Measurements from ENCODE around the gene MAB21L4. TPM values are rescaled to one million over a fixed set of nuclear protein-coding genes. Genes with fewer than 3 reads are reported as not detected.

Gene MAB21L4
- total and polyA plus RNA-seq, 2 donors (not counting 3 experiments of a cell fraction or from before 2014, with no cell fraction given): not detected

DNA sequence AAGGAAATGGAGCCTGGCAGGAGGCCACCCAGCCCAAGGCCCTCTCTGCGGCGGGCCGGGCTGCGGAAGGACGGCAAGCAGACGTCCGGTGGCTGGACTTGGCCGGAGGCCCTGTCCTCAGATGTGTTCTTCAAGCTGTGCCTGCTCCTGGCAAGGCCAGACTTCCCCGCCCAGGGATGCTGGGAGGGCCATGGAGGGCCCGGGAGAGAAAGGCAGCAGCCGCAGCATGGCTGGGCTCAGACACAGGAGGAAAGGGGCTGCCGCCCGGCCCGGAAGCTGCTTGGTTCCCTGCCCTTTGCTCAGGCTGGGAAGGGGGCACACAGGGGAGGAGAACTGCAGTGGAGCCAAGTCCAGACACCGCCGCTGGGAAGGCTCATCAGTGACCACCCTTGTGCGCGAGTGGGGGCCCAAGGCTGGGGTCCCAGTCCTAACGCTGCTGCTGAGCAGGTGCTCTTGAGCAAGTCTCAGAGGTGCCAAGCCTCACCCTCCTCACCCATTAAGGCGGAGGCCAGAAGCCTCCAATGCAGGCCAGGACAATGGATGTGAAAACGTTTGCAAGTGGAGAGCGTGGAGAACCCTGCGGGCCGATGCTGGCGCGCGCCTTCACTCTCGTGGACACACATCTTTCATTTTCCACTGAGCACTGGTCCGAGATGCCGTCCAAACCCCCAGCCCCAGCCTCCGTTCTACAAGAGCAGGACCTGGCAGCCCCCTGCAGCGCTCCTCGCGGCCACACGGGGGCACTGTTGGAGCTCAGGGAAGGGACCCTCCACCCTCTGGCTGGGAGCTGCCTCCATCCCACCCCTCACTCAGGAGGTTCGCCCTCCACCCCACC, 18.1 kb upstream of the MAB21L4 start:
- peak overlapping the region; percentile 24 for H3K27ac ChIP-seq (ENCODE audit: insufficient read depth, low read depth, low read length)
- no peaks in the 10 kb centered on the region for H3K79me2 ChIP-seq (ENCODE audit: control insufficient read depth, insufficient read depth, low read length)
- H3K9me3 ChIP-seq (replicated peaks; ENCODE audit: control insufficient read depth, insufficient read depth, low read length): no peaks in the 10 kb centered on the region
- TF ChIP-seq, protein P1, sequence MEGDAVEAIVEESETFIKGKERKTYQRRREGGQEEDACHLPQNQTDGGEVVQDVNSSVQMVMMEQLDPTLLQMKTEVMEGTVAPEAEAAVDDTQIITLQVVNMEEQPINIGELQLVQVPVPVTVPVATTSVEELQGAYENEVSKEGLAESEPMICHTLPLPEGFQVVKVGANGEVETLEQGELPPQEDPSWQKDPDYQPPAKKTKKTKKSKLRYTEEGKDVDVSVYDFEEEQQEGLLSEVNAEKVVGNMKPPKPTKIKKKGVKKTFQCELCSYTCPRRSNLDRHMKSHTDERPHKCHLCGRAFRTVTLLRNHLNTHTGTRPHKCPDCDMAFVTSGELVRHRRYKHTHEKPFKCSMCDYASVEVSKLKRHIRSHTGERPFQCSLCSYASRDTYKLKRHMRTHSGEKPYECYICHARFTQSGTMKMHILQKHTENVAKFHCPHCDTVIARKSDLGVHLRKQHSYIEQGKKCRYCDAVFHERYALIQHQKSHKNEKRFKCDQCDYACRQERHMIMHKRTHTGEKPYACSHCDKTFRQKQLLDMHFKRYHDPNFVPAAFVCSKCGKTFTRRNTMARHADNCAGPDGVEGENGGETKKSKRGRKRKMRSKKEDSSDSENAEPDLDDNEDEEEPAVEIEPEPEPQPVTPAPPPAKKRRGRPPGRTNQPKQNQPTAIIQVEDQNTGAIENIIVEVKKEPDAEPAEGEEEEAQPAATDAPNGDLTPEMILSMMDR (IDR thresholded peaks at IDR 0.05; ENCODE audit: extremely low read depth in 1 of 2, insufficient read depth in 1 of 2, low read depth in 1 of 2, low read length in 2 of 2): peak; percentile 95 to 96
- TF ChIP-seq EZH2 (IDR thresholded peaks at IDR 0.05; ENCODE audit: borderline replicate concordance, low read depth, low read length, severe bottlenecking) (no peak), POLR2A (IDR thresholded peaks at IDR 0.05; ENCODE audit: low read depth, low read length) (no peak), GATA2 (IDR thresholded peaks at IDR 0.05; ENCODE audit: insufficient read depth, insufficient read length, low read depth, low read length) (no peak), JUN (IDR thresholded peaks at IDR 0.05; ENCODE audit: borderline replicate concordance, insufficient read depth, insufficient read length, low read depth) (no peak)
- no peaks in the 10 kb centered on the region for H4K20me1 ChIP-seq (replicated peaks; ENCODE audit: control insufficient read depth, extremely low read depth, insufficient read depth, low read length)
- H3K9me1 ChIP-seq (replicated peaks; ENCODE audit: control insufficient read depth, extremely low read depth, insufficient read depth, low read length): no peaks in the 10 kb centered on the region
- no peak overlapping the region for H3K9ac ChIP-seq (replicated peaks; ENCODE audit: extremely low read depth, insufficient read depth, low read length)
- H3K4me3 ChIP-seq (replicated peaks in 1 of 3; ENCODE audit: insufficient read depth in 1 of 3, low read depth in 1 of 3, low read length in 3 of 3): no peak overlapping the region
- no peaks in the 10 kb centered on the region for H3K27me3 ChIP-seq (ENCODE audit: control insufficient read depth in 2 of 2, insufficient read depth in 2 of 2, low read length in 2 of 2)
- H3K4me1 ChIP-seq (ENCODE audit: control insufficient read depth, extremely low read depth, insufficient read depth, low read length): peaks cover 15% of the 10 kb centered on the region
- ChIA-PET CTCF (interaction anchor here (0.6 to 3.8 kb wide), 42 partner anchors 9 to 400 kb away, joined by 3 to 40 read pairs (median 4); partner anchors contain the start of genes CROCC2 and MAB21L4), POLR2A (interaction anchor here (1.5 kb wide), 1 partner anchor 16 kb away, joined by 8 read pairs; no protein-coding TSS in a partner anchor)
- peak overlapping the region; percentile 50 for H2AFZ ChIP-seq (ENCODE audit: low read depth, low read length)
- H3K36me3 ChIP-seq (ENCODE audit: control insufficient read depth in 2 of 2, extremely low read depth in 1 of 2, insufficient read depth in 2 of 2, low read length in 2 of 2): no peaks in the 10 kb centered on the region
- dilution Hi-C loops (cut with MboI; ENCODE audit: extremely low pct_ligation_motif_present, low sequenced_read_pairs) (no loop called here), intact Hi-C loops (cut with micrococcal nuclease) (loop anchor here (1.0 to 10.0 kb wide), 9 partner anchors 16 to 312 kb away; partner anchors contain the start of gene PPP1R7)
- peak; percentile 78 for DNase-seq (ENCODE audit: low read depth, low spot score)
- BruUV-seq (replicated peaks): no TSS peak
- peak overlapping the region; percentile 9 for H3K4me2 ChIP-seq (ENCODE audit: insufficient read depth, low read length)
- FAIRE-seq: peak; percentile 98

Measured in endothelial cell of umbilical vein (primary cell).